CD14-positive monocyte (primary cell): Measurements from ENCODE around the gene TRIM59. TPM values are rescaled to one million over a fixed set of nuclear protein-coding genes. Genes with fewer than 3 reads are reported as not detected.

Source experiments
- DNase-seq, 3 donors: peaks; one replicate each; pipeline ENCODE4 v3.0.0-alpha.2; 2011 to 2022
- H2AFZ ChIP-seq: 2 replicates; pipeline ENCODE4 v1.6.0; 2012; ENCODE audit warnings: mild to moderate bottlenecking, low read depth, low read length, inconsistent platforms; ENCODE audit not compliant: insufficient read depth, poor library complexity, severe bottlenecking
- H3K27ac ChIP-seq, 2 donors: 1 replicate in 1 of 2; 2 replicates in 1 of 2; pipeline ENCODE4 v1.5.1; 2012 to 2013; ENCODE audit warnings: low read length in 2 of 2, control low read depth in 1 of 2, inconsistent platforms in 1 of 2, low read depth in 1 of 2, mild to moderate bottlenecking in 1 of 2
- H3K27me3 ChIP-seq, 2 donors: one replicate each; pipeline versions ENCODE4 v1.6.0 to v1.6.1; 2011 to 2013; ENCODE audit warnings: low read length in 2 of 2; ENCODE audit not compliant: control insufficient read depth in 2 of 2, insufficient read depth in 2 of 2
- H3K36me3 ChIP-seq, 2 donors: replicated peaks in 1 of 2; 1 replicate in 1 of 2; 2 replicates in 1 of 2; pipeline versions ENCODE4 v1.5.1 to v1.6.1; 2012 to 2013; ENCODE audit warnings: low read length in 2 of 2, control low read depth in 1 of 2, inconsistent platforms in 1 of 2, mild to moderate bottlenecking in 1 of 2; ENCODE audit not compliant: insufficient read depth in 2 of 2, control insufficient read depth in 1 of 2
- H3K4me1 ChIP-seq, 2 donors: 1 replicate in 1 of 2; 2 replicates in 1 of 2; pipeline versions ENCODE4 v1.5.1 to v1.6.1; 2012 to 2013; ENCODE audit warnings: low read length in 2 of 2, control low read depth in 1 of 2, inconsistent platforms in 1 of 2, mild to moderate bottlenecking in 1 of 2, moderate library complexity in 1 of 2; ENCODE audit not compliant: insufficient read depth in 2 of 2, control insufficient read depth in 1 of 2
- H3K4me2 ChIP-seq: replicated peaks from 2 replicates; pipeline ENCODE3; 2012; ENCODE audit warnings: low read length, moderate library complexity, mild to moderate bottlenecking; ENCODE audit not compliant: poor library complexity, severe bottlenecking; ENCODE audit errors: extremely low read depth
- H3K4me3 ChIP-seq, 3 experiments: fragments of 200-600 bp in 1 of 3; sonication (generic) in 1 of 3; replicated peaks in 1 of 3; 1 replicate in 2 of 3; 2 replicates in 1 of 3; pipeline ENCODE4 v1.5.1; 2011 to 2013; ENCODE audit warnings: low read length in 3 of 3, mild to moderate bottlenecking in 3 of 3, control low read depth in 2 of 3, low read depth in 2 of 3, inconsistent platforms in 1 of 3, moderate library complexity in 1 of 3
- H3K79me2 ChIP-seq: 2 replicates; pipeline ENCODE4 v1.6.0; 2012; ENCODE audit warnings: mild to moderate bottlenecking, control low read depth, inconsistent platforms, low read length, moderate library complexity; ENCODE audit not compliant: insufficient read depth
- H3K9ac ChIP-seq: 2 replicates; pipeline ENCODE4 v1.6.0; 2017; ENCODE audit warnings: low read length, mild to moderate bottlenecking; ENCODE audit not compliant: insufficient read depth, poor library complexity, severe bottlenecking
- H3K9me3 ChIP-seq, 2 donors: replicated peaks in 1 of 2; 1 replicate in 1 of 2; 2 replicates in 1 of 2; pipeline versions ENCODE4 v1.5.1 to v1.6.1; 2012 to 2013; ENCODE audit warnings: low read length in 2 of 2, control low read depth in 1 of 2; ENCODE audit not compliant: control insufficient read depth in 1 of 2, insufficient read depth in 1 of 2
- H4K20me1 ChIP-seq: 2 replicates; pipeline ENCODE4 v1.6.0; 2012; ENCODE audit warnings: mild to moderate bottlenecking, low read length, control low read depth, moderate library complexity; ENCODE audit not compliant: insufficient read depth
- H3K27ac Mint-ChIP-seq, 7 donors: one replicate each; pipeline ENCODE4 v1.8.0; 2020; ENCODE audit warnings: mild to moderate bottlenecking in 7 of 7, mixed read lengths in 7 of 7, moderate library complexity in 6 of 7, inconsistent platforms in 2 of 7
- H3K27me3 Mint-ChIP-seq, 3 donors: one replicate each; pipeline ENCODE4 v1.8.0; 2021 to 2022; ENCODE audit warnings: low read depth in 3 of 3, mild to moderate bottlenecking in 3 of 3, mixed read lengths in 3 of 3, moderate library complexity in 3 of 3, inconsistent platforms in 1 of 3
- H3K36me3 Mint-ChIP-seq, 2 donors: one replicate each; pipeline ENCODE4 v1.8.0; 2020; ENCODE audit warnings: mixed read lengths in 2 of 2, inconsistent platforms in 1 of 2, mild to moderate bottlenecking in 1 of 2
- H3K4me1 Mint-ChIP-seq: one replicate; pipeline ENCODE4 v1.8.0; 2020; ENCODE audit warnings: mild to moderate bottlenecking, mixed read lengths
- H3K4me3 Mint-ChIP-seq, 2 donors: one replicate each; pipeline ENCODE4 v1.8.0; 2020; ENCODE audit warnings: mild to moderate bottlenecking in 2 of 2, mixed read lengths in 2 of 2, moderate library complexity in 1 of 2
- H3K9me3 Mint-ChIP-seq, 7 donors: one replicate each; pipeline ENCODE4 v1.8.0; 2020 to 2022; ENCODE audit warnings: mixed read lengths in 7 of 7, mild to moderate bottlenecking in 6 of 7, moderate library complexity in 6 of 7, inconsistent platforms in 2 of 7
- CTCF ChIP-seq: fragments of 200-600 bp; IDR thresholded peaks from one replicate; pipeline ENCODE4 v1.8.0; 2022; ENCODE audit warnings: antibody characterized with exemption, mild to moderate bottlenecking
- WGBS: methylation state at CpG from one replicate; pipeline ENCODE4 v1.1.5; 2013; ENCODE audit warnings: missing lambda C conversion rate; ENCODE audit not compliant: insufficient coverage; 5-methylcytosine and 5-hydroxymethylcytosine counted together
- intact Hi-C, 2 donors: fragments of 100-400 bp; cut with micrococcal nuclease; formaldehyde crosslinking; loops; one replicate each; pipeline versions ENCODE4 v1.15.0 to v1.15.1; 2023
- polyA plus RNA-seq, 3 donors: library from polyadenylated mRNA; depleted of rRNA in 1 of 3; unstranded in 2 of 3; stranded (reverse) in 1 of 3; fragments of 300-500 nt in 2 of 3; fragments of >200 nt in 1 of 3; fragmentation: Illumina TruSeq in 2 of 3; gene quantifications; 1 replicate in 2 of 3; 2 replicates in 1 of 3; pipeline ENCODE4 v1.2.3, GENCODE V29; 2012 to 2021

TRIM59 gene
- polyA plus RNA-seq, 3 donors, result 2.5 to 4.2 (median 4.2) TPM

DNA sequence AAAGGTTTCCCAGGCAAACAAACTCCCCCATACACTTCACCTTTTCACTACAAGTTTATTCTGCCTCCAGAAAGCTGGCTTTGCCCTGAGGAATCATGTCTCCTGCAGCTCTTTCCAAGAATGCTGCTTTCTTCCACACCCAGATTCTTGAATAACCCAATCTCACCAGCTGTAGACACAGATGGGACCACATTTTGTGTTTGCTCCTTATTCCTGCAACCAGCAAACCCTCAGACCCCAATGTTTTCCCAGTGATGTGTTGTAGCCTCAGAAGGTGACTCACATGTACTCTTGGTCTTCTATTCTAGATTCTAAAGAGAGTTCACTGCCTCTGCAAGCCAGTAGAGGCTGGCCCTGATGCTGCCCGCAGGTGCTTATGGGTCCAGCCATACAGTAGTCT lies 23.6 kb upstream of the TRIM59 start:
- Histone ChIP-seq H4K20me1 (no peaks in the 10 kb centered on the region), H3K36me3 (no peaks in the 10 kb centered on the region), H2AFZ (no peak overlapping the region), H3K4me1 (peaks cover 6 to 10% of the 10 kb centered on the region in 2 donors), H3K4me3 (no peak overlapping the region), H3K9ac (no peak overlapping the region), H3K79me2 (no peaks in the 10 kb centered on the region), H3K4me2 (no peak overlapping the region), H3K9me3 (peaks cover 15 to 21% of the 10 kb centered on the region in 2 donors), H3K27me3 (no peaks in the 10 kb centered on the region), H3K27ac (no peak overlapping the region)
- no CpG with 5 or more reads among the region's 1 CpG for WGBS
- no peak overlapping the region for H3K27ac Mint-ChIP-seq
- intact Hi-C loops, result no loop called here
- TF ChIP-seq CTCF, result no peak
- DNase-seq, result no peak
- peaks cover 18% of the 10 kb centered on the region for H3K4me1 Mint-ChIP-seq
- no peak overlapping the region for H3K4me3 Mint-ChIP-seq
- no peaks in the 10 kb centered on the region for H3K36me3 Mint-ChIP-seq
- H3K27me3 Mint-ChIP-seq, result peaks cover 0 to 1% (median 0%) of the 10 kb centered on the region in 3 donors
- peaks cover 2 to 26% (median 18%) of the 10 kb centered on the region in 7 donors for H3K9me3 Mint-ChIP-seq

DNA sequence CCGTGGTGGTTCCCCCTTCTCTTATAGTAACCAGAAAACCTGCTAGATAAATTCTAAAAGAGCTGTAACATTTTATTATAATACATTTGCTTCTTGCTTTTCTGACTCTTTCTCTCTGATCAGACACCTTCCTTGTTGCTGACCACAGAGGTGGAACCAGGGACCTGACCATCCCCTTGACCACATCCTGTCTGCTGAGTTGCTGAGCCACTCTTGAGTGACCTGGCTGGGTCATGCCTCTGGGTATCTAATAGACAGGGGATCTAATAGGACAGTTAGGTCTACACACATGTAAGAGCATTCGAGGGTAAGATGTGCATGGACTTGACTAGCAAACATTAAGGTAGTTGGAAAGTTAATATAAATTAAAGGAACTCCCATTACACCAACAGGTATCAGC lies 22.8 kb upstream of the TRIM59 start:
- Mint-ChIP-seq H3K27me3 (peaks cover 0 to 1% (median 0%) of the 10 kb centered on the region in 3 donors), H3K4me3 (no peak overlapping the region), H3K4me1 (peaks cover 11% of the 10 kb centered on the region), H3K27ac (no peak overlapping the region), H3K36me3 (no peaks in the 10 kb centered on the region), H3K9me3 (peaks cover 2 to 26% (median 18%) of the 10 kb centered on the region in 7 donors)
- Histone ChIP-seq H3K9me3 (peaks cover 15 to 21% of the 10 kb centered on the region in 2 donors), H3K79me2 (no peaks in the 10 kb centered on the region), H3K4me1 (peaks cover 1 to 4% of the 10 kb centered on the region in 2 donors), H3K4me3 (no peak overlapping the region), H3K27me3 (no peaks in the 10 kb centered on the region), H3K4me2 (no peak overlapping the region), H3K9ac (no peak overlapping the region), H2AFZ (no peak overlapping the region), H3K36me3 (no peaks in the 10 kb centered on the region), H4K20me1 (no peaks in the 10 kb centered on the region), H3K27ac (no peak overlapping the region)
- no CpG with 5 or more reads among the region's 2 CpGs for WGBS
- TF ChIP-seq CTCF, result no peak
- intact Hi-C loops, result no loop called here
- no peak for DNase-seq
